RWPE1 (cell line): ENCODE results near the gene ADRB2.

Experiments
- CTCF ChIA-PET: fragments of 350-600 bp; sonication (Branson Sonifier 250); formaldehyde crosslinking; extraction: SDS; loops from one replicate; lab custom pipeline; 2021; lab: Yijun Ruan, JAX
- POLR2A ChIA-PET: fragments of 400-600 bp; formaldehyde crosslinking; extraction: SDS; loops from one replicate; lab custom pipeline; 2020; ENCODE audit warnings: antibody characterized with exemption; ENCODE audit not compliant: low non-redundant PET; lab: Yijun Ruan, JAX
- DNase-seq: peaks from one replicate; pipeline ENCODE4 v3.0.0; 2012; ENCODE audit warnings: low spot score
- H3K27ac ChIP-seq: fragments of 450-650 bp; 2 replicates; pipeline ENCODE4 v1.5.1; 2017
- TF ChIP-seq, protein P1 (sequence below): fragments of 450-650 bp; conservative IDR thresholded peaks from 2 replicates; pipeline ENCODE4 v1.5.1; 2017; ENCODE audit warnings: low read depth, mild to moderate bottlenecking

Gene ADRB2

DNA sequence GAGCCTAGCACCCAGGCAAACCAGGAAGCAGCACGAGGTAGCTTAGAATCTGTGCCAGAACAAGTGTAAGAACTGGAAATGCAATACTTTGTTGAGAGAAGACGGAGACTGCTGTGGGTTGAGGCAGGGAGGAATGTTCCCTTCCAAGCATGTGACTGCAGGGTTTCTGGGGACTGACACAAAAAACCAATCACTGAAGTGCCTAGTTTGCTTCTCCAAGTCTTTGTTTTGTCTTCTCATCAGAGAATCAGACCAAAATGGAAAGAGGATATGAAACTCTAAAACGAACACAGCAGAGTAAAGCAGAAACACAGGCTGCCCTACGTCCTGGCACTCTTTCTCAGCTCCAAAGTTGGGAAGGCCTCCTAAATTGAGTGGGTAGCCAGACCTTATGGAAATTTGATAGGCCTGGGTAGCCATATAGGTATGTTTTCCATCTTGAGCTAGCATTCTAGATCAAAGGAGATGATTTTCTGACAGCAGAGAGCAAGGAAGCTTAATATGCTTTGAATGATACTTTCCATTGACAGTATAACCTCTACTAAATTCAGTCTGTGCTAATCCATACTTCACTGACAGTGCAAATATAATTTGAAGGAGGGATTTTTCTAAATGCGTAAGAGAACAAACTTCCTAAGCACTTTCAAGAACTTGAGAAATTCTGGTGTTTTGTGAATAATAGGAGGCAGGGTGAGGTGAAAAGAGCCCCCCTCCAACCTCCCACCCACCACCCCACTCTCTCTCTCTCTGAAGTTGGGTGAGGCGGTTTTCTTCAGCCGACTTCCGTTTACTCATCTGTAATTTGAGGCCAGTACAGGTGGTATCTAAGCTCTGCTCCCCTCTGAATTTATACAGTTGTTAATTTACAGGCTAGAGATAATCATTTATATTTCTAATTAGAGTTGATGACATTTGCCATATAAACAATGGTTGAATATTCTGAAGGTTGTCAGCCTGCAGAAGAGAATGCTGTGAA lies 5.5 kb downstream of the ADRB2 start:
- H3K27ac ChIP-seq = no peak overlapping the region
- POLR2A ChIA-PET = interaction anchor here (0.7 kb wide), 1 partner anchor 159 kb away, joined by 3 read pairs; no protein-coding TSS in a partner anchor
- DNase-seq = no peak
- TF ChIP-seq, protein P1, sequence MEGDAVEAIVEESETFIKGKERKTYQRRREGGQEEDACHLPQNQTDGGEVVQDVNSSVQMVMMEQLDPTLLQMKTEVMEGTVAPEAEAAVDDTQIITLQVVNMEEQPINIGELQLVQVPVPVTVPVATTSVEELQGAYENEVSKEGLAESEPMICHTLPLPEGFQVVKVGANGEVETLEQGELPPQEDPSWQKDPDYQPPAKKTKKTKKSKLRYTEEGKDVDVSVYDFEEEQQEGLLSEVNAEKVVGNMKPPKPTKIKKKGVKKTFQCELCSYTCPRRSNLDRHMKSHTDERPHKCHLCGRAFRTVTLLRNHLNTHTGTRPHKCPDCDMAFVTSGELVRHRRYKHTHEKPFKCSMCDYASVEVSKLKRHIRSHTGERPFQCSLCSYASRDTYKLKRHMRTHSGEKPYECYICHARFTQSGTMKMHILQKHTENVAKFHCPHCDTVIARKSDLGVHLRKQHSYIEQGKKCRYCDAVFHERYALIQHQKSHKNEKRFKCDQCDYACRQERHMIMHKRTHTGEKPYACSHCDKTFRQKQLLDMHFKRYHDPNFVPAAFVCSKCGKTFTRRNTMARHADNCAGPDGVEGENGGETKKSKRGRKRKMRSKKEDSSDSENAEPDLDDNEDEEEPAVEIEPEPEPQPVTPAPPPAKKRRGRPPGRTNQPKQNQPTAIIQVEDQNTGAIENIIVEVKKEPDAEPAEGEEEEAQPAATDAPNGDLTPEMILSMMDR = no peak
- CTCF ChIA-PET = interaction anchor here (0.7 to 2.0 kb wide), 4 partner anchors 11 to 519 kb away, joined by 3 to 4 read pairs (median 3); no protein-coding TSS in a partner anchor

- H3K27ac ChIP-seq = no peak overlapping the region
- POLR2A ChIA-PET = no interaction called here
- CTCF ChIA-PET = interaction anchor here (0.7 to 2.0 kb wide), 2 partner anchors 92 to 520 kb away, joined by 3 to 4 read pairs; no protein-coding TSS in a partner anchor
Observed at GRCh38 chr5:148833122-148833521, 6.7 kb downstream of the ADRB2 start.

GRCh38 chr5:148833925-148834324 lies 7.5 kb downstream of the ADRB2 start:
- no peak for DNase-seq
- TF ChIP-seq, protein P1 = no peak
- H3K27ac ChIP-seq = no peak overlapping the region
- CTCF ChIA-PET = no interaction called here
- POLR2A ChIA-PET = no interaction called here

More at GRCh38 chr5:148833122-148833521, 6.7 kb downstream of the ADRB2 start:
- TF ChIP-seq, protein P1 = no peak
- DNase-seq = no peak

- H3K27ac ChIP-seq = peak overlapping the region; percentile 31
- ChIA-PET CTCF (interaction anchor here (0.6 kb wide), 1 partner anchor 200 kb away, joined by 4 read pairs; no protein-coding TSS in a partner anchor), POLR2A (no interaction called here)
- TF ChIP-seq, protein P1 = no peak
- no peak for DNase-seq
Observed at GRCh38 chr5:148834689-148835088, 8.3 kb downstream of the ADRB2 start.

DNA sequence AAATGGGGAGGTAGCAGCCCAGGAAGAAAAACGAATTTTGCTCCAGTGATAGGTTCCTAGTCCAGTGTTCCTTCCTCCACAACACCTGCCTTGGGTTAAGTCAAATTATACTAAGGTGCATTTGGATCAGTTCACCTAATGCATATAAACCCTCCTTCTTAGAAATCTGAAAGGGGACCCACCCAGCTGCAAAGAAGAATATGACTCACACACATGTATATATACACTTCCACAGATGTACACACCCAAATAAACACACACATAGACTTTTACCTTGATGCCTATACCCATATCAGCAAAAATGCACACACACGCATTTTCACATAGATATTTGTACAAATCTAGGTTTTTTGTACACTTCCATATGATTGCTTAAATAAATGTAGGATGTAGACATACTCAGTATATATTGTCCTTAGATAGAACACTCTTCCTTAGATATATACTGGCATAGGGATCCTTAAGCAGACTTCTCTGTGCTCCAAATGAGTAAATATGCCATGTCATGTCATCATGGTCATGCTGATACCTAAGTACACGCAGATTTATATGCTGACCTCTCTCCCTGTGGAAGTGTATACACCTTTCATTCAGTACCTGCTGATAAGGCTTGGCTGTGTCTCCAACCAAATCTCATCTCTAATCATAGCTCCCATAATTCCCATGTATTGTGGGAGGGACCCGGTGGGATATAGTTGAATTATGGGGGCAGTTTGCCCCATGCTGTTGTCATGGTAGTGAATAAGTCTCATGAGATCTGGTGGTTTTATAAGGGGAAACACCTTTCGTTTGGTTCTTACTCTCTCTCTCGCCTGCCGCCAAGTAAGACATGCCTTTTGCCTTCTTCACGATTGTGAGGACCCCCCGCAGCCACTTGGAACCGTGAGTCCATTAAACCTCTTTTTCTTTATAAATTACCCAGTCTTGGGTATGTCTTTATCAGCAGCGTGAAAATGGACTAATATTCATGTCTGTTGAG lies 10.2 kb downstream of the ADRB2 start:
- H3K27ac ChIP-seq = no peak overlapping the region
- no peak for DNase-seq
- CTCF ChIA-PET = no interaction called here
- TF ChIP-seq, protein P1 = no peak
- POLR2A ChIA-PET = no interaction called here

- ChIA-PET CTCF (interaction anchor here (1.0 kb wide), 1 partner anchor 8 kb away, joined by 3 read pairs; no protein-coding TSS in a partner anchor), POLR2A (no interaction called here)
- TF ChIP-seq, protein P1 = no peak
- DNase-seq = no peak
- no peak overlapping the region for H3K27ac ChIP-seq
Observed at GRCh38 chr5:148837383-148837782, 11.0 kb downstream of the ADRB2 start.
